Central memory CD8-positive, alpha-beta T cell (primary cell): ENCODE results near the gene NANOS3.

ENCODE experiments used
- ATAC-seq: fragments of 150-1000 bp; cut with Tn5 transposase; replicated peaks from 2 replicates; pipeline ENCODE4 v1.10.0; 2022; ENCODE audit warnings: mild to moderate bottlenecking, moderate FRiP score, moderate number of reproducible peaks; ENCODE audit not compliant: poor library complexity, severe bottlenecking; ENCODE audit errors: extremely low read depth
- DNase-seq, 2 donors: peaks; one replicate each; pipeline ENCODE4 v3.0.0; 2021; ENCODE audit warnings: low spot score in 2 of 2
- H3K27ac Mint-ChIP-seq: one replicate; pipeline ENCODE4 v1.8.0; 2022; ENCODE audit warnings: low read depth, mild to moderate bottlenecking, moderate library complexity, mixed read lengths
- H3K27me3 Mint-ChIP-seq: one replicate; pipeline ENCODE4 v1.8.0; 2022; ENCODE audit warnings: mixed read lengths
- H3K36me3 Mint-ChIP-seq: one replicate; pipeline ENCODE4 v1.8.0; 2022; ENCODE audit warnings: mild to moderate bottlenecking, moderate library complexity, mixed read lengths; ENCODE audit not compliant: insufficient read depth
- H3K4me1 Mint-ChIP-seq: one replicate; pipeline ENCODE4 v1.8.0; 2022; ENCODE audit warnings: mixed read lengths
- H3K4me3 Mint-ChIP-seq: one replicate; pipeline ENCODE4 v1.8.0; 2022; ENCODE audit warnings: mild to moderate bottlenecking, moderate library complexity, mixed read lengths
- H3K9me3 Mint-ChIP-seq: one replicate; pipeline ENCODE4 v1.8.0; 2022; ENCODE audit warnings: mixed read lengths

Gene NANOS3

GRCh38 chr19:13839130-13839937 lies 37.6 kb upstream of the NANOS3 start:
- Mint-ChIP-seq H3K27me3 (no peaks in the 10 kb centered on the region), H3K4me3 (peak overlapping the region; percentile 89), H3K9me3 (no peaks in the 10 kb centered on the region), H3K36me3 (peaks cover 94% of the 10 kb centered on the region), H3K4me1 (peaks cover 64% of the 10 kb centered on the region), H3K27ac (peak overlapping the region; percentile 100)
- DNase-seq = peak; percentile 67 to 80
- ATAC-seq = peak; percentile 29

GRCh38 chr19:13839938-13840304 lies 37.0 kb upstream of the NANOS3 start:
- Mint-ChIP-seq H3K4me1 (peaks cover 66% of the 10 kb centered on the region), H3K36me3 (peaks cover 89% of the 10 kb centered on the region), H3K9me3 (no peaks in the 10 kb centered on the region), H3K4me3 (peak overlapping the region; percentile 89), H3K27me3 (no peaks in the 10 kb centered on the region), H3K27ac (peak overlapping the region; percentile 100)
- DNase-seq = no peak
- ATAC-seq = peak; percentile 3

GRCh38 chr19:13840305-13841085 lies 36.4 kb upstream of the NANOS3 start:
- Mint-ChIP-seq H3K36me3 (peaks cover 86% of the 10 kb centered on the region), H3K27ac (peak overlapping the region; percentile 100), H3K9me3 (no peaks in the 10 kb centered on the region), H3K4me1 (peaks cover 72% of the 10 kb centered on the region), H3K27me3 (no peaks in the 10 kb centered on the region), H3K4me3 (peak overlapping the region; percentile 89)
- ATAC-seq (peak; percentile 2), DNase-seq (peak in 1 of 2 donors; percentile 58)

- Mint-ChIP-seq H3K36me3 (peaks cover 84% of the 10 kb centered on the region), H3K4me1 (peaks cover 73% of the 10 kb centered on the region), H3K9me3 (no peaks in the 10 kb centered on the region), H3K27me3 (no peaks in the 10 kb centered on the region), H3K4me3 (peak overlapping the region; percentile 89), H3K27ac (peak overlapping the region; percentile 100)
- DNase-seq = peak; percentile 57 to 64
- no peak for ATAC-seq
Observed at GRCh38 chr19:13841086-13841961, 35.6 kb upstream of the NANOS3 start.

- peaks cover 84% of the 10 kb centered on the region for H3K36me3 Mint-ChIP-seq
- no peak for ATAC-seq
- peak overlapping the region; percentile 100 for H3K27ac Mint-ChIP-seq
- peak overlapping the region; percentile 89 for H3K4me3 Mint-ChIP-seq
- H3K27me3 Mint-ChIP-seq = no peaks in the 10 kb centered on the region
- peaks cover 73% of the 10 kb centered on the region for H3K4me1 Mint-ChIP-seq
- no peak for DNase-seq
- no peaks in the 10 kb centered on the region for H3K9me3 Mint-ChIP-seq
Observed at GRCh38 chr19:13841962-13842290, 35.0 kb upstream of the NANOS3 start.

GRCh38 chr19:13842291-13843103 lies 34.4 kb upstream of the NANOS3 start:
- peak overlapping the region; percentile 89 for H3K4me3 Mint-ChIP-seq
- H3K4me1 Mint-ChIP-seq = peaks cover 73% of the 10 kb centered on the region
- H3K9me3 Mint-ChIP-seq = no peaks in the 10 kb centered on the region
- DNase-seq = peak; percentile 69 to 77
- ATAC-seq = peak; percentile 5
- H3K27ac Mint-ChIP-seq = peak overlapping the region; percentile 100
- peaks cover 85% of the 10 kb centered on the region for H3K36me3 Mint-ChIP-seq
- H3K27me3 Mint-ChIP-seq = no peaks in the 10 kb centered on the region

- no peak for ATAC-seq
- Mint-ChIP-seq H3K9me3 (no peaks in the 10 kb centered on the region), H3K36me3 (peaks cover 84% of the 10 kb centered on the region), H3K4me3 (peak overlapping the region; percentile 89), H3K4me1 (peaks cover 64% of the 10 kb centered on the region), H3K27ac (peak overlapping the region; percentile 100), H3K27me3 (no peaks in the 10 kb centered on the region)
- DNase-seq = no peak
Observed at GRCh38 chr19:13843104-13843921, 33.6 kb upstream of the NANOS3 start.

GRCh38 chr19:13844130-13844631 lies 32.8 kb upstream of the NANOS3 start:
- peaks cover 63% of the 10 kb centered on the region for H3K4me1 Mint-ChIP-seq
- DNase-seq (no peak), ATAC-seq (no peak)
- peak overlapping the region; percentile 100 for H3K27ac Mint-ChIP-seq
- no peaks in the 10 kb centered on the region for H3K9me3 Mint-ChIP-seq
- H3K27me3 Mint-ChIP-seq = no peaks in the 10 kb centered on the region
- peak overlapping the region; percentile 89 for H3K4me3 Mint-ChIP-seq
- H3K36me3 Mint-ChIP-seq = peaks cover 84% of the 10 kb centered on the region

- Mint-ChIP-seq H3K27me3 (no peaks in the 10 kb centered on the region), H3K4me3 (peak overlapping the region; percentile 89), H3K36me3 (peaks cover 70% of the 10 kb centered on the region), H3K4me1 (peaks cover 49% of the 10 kb centered on the region), H3K9me3 (no peaks in the 10 kb centered on the region), H3K27ac (peak overlapping the region; percentile 100)
- ATAC-seq (peak; percentile 65), DNase-seq (peak; percentile 97 to 100)
Observed at GRCh38 chr19:13846557-13847406, 30.2 kb upstream of the NANOS3 start.

- peak overlapping the region; percentile 89 for H3K4me3 Mint-ChIP-seq
- DNase-seq (peak; percentile 72 to 83), ATAC-seq (peak; percentile 31)
- peaks cover 49% of the 10 kb centered on the region for H3K4me1 Mint-ChIP-seq
- peaks cover 62% of the 10 kb centered on the region for H3K36me3 Mint-ChIP-seq
- H3K9me3 Mint-ChIP-seq = no peaks in the 10 kb centered on the region
- H3K27me3 Mint-ChIP-seq = no peaks in the 10 kb centered on the region
- peak overlapping the region; percentile 100 for H3K27ac Mint-ChIP-seq
Observed at GRCh38 chr19:13847407-13848339, 29.3 kb upstream of the NANOS3 start.
